ENCODE results near the gene ASAP3.
A peak's percentile ranks its signal among the peaks of the same experiment; 100 is the strongest.

The ASAP3 gene

GRCh38 chr1:23453455-23454000, 30.5 kb downstream of the ASAP3 start:
- H3K36me3 ChIP-seq (ENCODE audit: insufficient read depth): no peaks in the 10 kb centered on the region
- peaks cover 20% of the 10 kb centered on the region for H3K4me1 ChIP-seq (ENCODE audit: low read depth, poor library complexity, severe bottlenecking)
- H3K9ac ChIP-seq: no peak overlapping the region

GRCh38 chr1:23452011-23452411, 32.0 kb downstream of the ASAP3 start:
- Histone ChIP-seq H3K27me3 (ENCODE audit: insufficient read depth, low read depth) (no peaks in the 10 kb centered on the region), H3K4me2 (peak overlapping the region; percentile 42), H2AFZ (ENCODE audit: low read depth) (peak overlapping the region; percentile 4), H3K9ac (no peak overlapping the region; the same call in 1 of the 2 replicates), H3K4me3 (IDR thresholded peaks at IDR 0.05; ENCODE audit: insufficient read depth, low read depth, low read length) (no peak overlapping the region), H3K79me2 (ENCODE audit: insufficient read depth, low read depth) (no peaks in the 10 kb centered on the region), H3K4me1 (ENCODE audit: low read depth, poor library complexity, severe bottlenecking) (peaks cover 20% of the 10 kb centered on the region), H4K20me1 (ENCODE audit: insufficient read depth) (no peaks in the 10 kb centered on the region), H3K36me3 (ENCODE audit: insufficient read depth) (no peaks in the 10 kb centered on the region), H3K27ac (no peak overlapping the region)
- TF ChIP-seq CTCF (conservative IDR thresholded peaks at IDR 0.05; ENCODE audit: low read depth, low read length): no peak

More at GRCh38 chr1:23453455-23454000, 30.5 kb downstream of the ASAP3 start:
- H3K79me2 ChIP-seq (ENCODE audit: insufficient read depth, low read depth): no peaks in the 10 kb centered on the region
- no peak overlapping the region for H2AFZ ChIP-seq (ENCODE audit: low read depth)
- no peak overlapping the region for H3K4me3 ChIP-seq (IDR thresholded peaks at IDR 0.05; ENCODE audit: insufficient read depth, low read depth, low read length)
- no peak overlapping the region for H3K27ac ChIP-seq
- no peaks in the 10 kb centered on the region for H3K27me3 ChIP-seq (ENCODE audit: insufficient read depth, low read depth)
- no peaks in the 10 kb centered on the region for H4K20me1 ChIP-seq (ENCODE audit: insufficient read depth)
- TF ChIP-seq CTCF (conservative IDR thresholded peaks at IDR 0.05; ENCODE audit: low read depth, low read length): no peak
- no peak overlapping the region for H3K4me2 ChIP-seq

DNA sequence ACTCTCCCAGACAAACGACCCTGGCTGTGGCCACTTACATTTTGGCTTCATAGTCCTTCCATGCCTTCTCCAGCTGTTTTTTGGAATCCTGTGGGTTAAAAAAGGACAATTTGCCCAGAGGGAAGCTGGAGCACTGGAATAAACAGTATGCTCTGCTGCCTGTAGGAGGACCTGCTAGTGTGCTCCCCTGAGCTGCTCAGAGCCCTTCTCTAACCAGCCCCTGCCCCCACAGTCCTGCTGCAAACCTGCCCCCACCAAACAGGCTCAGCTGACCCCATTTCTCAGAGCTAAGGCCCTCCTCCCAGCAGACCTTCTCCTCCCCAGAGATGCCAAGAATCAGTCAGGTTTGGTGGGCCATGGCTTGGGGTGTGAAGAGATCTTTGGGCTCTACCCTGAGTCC, 32.5 kb downstream of the ASAP3 start:
- Histone ChIP-seq H3K27me3 (ENCODE audit: insufficient read depth, low read depth) (no peaks in the 10 kb centered on the region), H2AFZ (ENCODE audit: low read depth) (peak overlapping the region; percentile 4), H3K79me2 (ENCODE audit: insufficient read depth, low read depth) (no peaks in the 10 kb centered on the region), H4K20me1 (ENCODE audit: insufficient read depth) (no peaks in the 10 kb centered on the region), H3K27ac (no peak overlapping the region), H3K4me2 (peak overlapping the region; percentile 42; the same call in 1 of the 2 replicates), H3K4me1 (ENCODE audit: low read depth, poor library complexity, severe bottlenecking) (peaks cover 20% of the 10 kb centered on the region), H3K9ac (no peak overlapping the region), H3K4me3 (IDR thresholded peaks at IDR 0.05; ENCODE audit: insufficient read depth, low read depth, low read length) (no peak overlapping the region), H3K36me3 (ENCODE audit: insufficient read depth) (no peaks in the 10 kb centered on the region)
- no peak for TF ChIP-seq CTCF (conservative IDR thresholded peaks at IDR 0.05; ENCODE audit: low read depth, low read length)

DNA sequence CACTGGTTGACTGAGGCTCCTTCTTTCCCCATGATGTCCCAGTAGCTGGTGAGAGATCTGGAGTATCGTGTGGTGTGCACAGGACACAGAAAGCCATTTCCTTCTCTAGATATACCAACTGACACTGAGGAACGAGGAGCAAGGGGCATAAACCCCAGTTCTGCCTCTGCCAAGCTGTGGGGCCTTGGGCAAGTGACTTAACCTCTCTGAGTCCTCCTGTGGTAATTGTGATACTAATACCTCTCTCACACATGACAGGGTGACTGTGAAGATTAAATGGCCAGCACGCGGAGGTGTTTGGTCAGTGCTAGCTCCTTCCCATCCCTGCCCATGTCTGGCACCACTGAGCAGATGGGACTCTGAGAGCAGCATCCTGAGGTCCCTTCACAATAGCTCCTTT, 33.1 kb downstream of the ASAP3 start:
- no peak overlapping the region for H3K9ac ChIP-seq
- no peak for TF ChIP-seq CTCF (conservative IDR thresholded peaks at IDR 0.05; ENCODE audit: low read depth, low read length)
- H2AFZ ChIP-seq (ENCODE audit: low read depth): no peak overlapping the region
- H3K27ac ChIP-seq: no peak overlapping the region
- no peaks in the 10 kb centered on the region for H3K36me3 ChIP-seq (ENCODE audit: insufficient read depth)
- H4K20me1 ChIP-seq (ENCODE audit: insufficient read depth): no peaks in the 10 kb centered on the region
- H3K79me2 ChIP-seq (ENCODE audit: insufficient read depth, low read depth): no peaks in the 10 kb centered on the region
- no peaks in the 10 kb centered on the region for H3K27me3 ChIP-seq (ENCODE audit: insufficient read depth, low read depth)
- no peak overlapping the region for H3K4me3 ChIP-seq (IDR thresholded peaks at IDR 0.05; ENCODE audit: insufficient read depth, low read depth, low read length)
- no peak overlapping the region for H3K4me2 ChIP-seq
- peaks cover 20% of the 10 kb centered on the region for H3K4me1 ChIP-seq (ENCODE audit: low read depth, poor library complexity, severe bottlenecking)

All from KMS-11 (cell line).